ENCODE results near the gene ZMAT5. TPM values are rescaled to one million over a fixed set of nuclear protein-coding genes. Genes with fewer than 3 reads are reported as not detected.

ZMAT5 gene
- total and polyA plus RNA-seq, 2 of the 13 experiments (the other 11 are each of a cell fraction or from before 2014, with no cell fraction given), result 20.7 to 27.8 TPM

GRCh38 chr22:29757096-29757495 is 9.7 kb downstream of the ZMAT5 start:
- Histone ChIP-seq H3K4me3 (replicated peaks in 1 of 3; ENCODE audit: insufficient read depth in 1 of 3, low read depth in 2 of 3, low read length in 3 of 3) (no peak overlapping the region), H2AFZ (ENCODE audit: low read length) (no peak overlapping the region), H3K36me3 (replicated peaks in 1 of 2; ENCODE audit: control insufficient read depth in 1 of 2, insufficient read depth in 2 of 2, low read length in 2 of 2) (no peaks in the 10 kb centered on the region), H3K79me2 (ENCODE audit: insufficient read depth, low read length) (no peaks in the 10 kb centered on the region), H3K4me2 (ENCODE audit: low read depth, low read length) (no peak overlapping the region), H3K9ac (ENCODE audit: insufficient read depth, low read depth, low read length) (no peak overlapping the region), H4K20me1 (ENCODE audit: insufficient read depth, low read length) (no peaks in the 10 kb centered on the region), H3K4me1 (ENCODE audit: insufficient read depth, low read length) (no peaks in the 10 kb centered on the region), H3K9me3 (ENCODE audit: low read length) (no peaks in the 10 kb centered on the region), H3K27me3 (ENCODE audit: control insufficient read depth in 1 of 2, insufficient read depth in 2 of 2, low read length in 2 of 2) (no peaks in the 10 kb centered on the region), H3K27ac (ENCODE audit: extremely low read length, insufficient read depth, low read length) (no peak overlapping the region)
- intact Hi-C loops (cut with micrococcal nuclease; ENCODE audit: unreplicated experiment), result loop anchor here (5.0 kb wide), 1 partner anchor 250 kb away; no protein-coding TSS in a partner anchor
- WGBS (ENCODE audit: low lambda C conversion rate), result 96% methylated on average over 3 of the region's 3 CpGs
- BruUV-seq (replicated peaks), result no TSS peak
- POLR2A ChIA-PET, result interaction anchor here (1.1 kb wide), 1 partner anchor 10 kb away, joined by 3 read pairs; the partner anchor contains the start of genes UQCR10 and ZMAT5
- in situ Hi-C loops (cut with HindIII; ENCODE audit: extremely low pct_ligation_motif_present, low pct_unique_long_range_greater_than_20kb), result no loop called here
- DNase-seq (ENCODE audit: low spot score), result no peak
- no peak for TF ChIP-seq GLI4 (CRISPR knock-in tag; IDR thresholded peaks at IDR 0.05; ENCODE audit: borderline replicate concordance)
- TF ChIP-seq EHMT2 (IDR thresholded peaks at IDR 0.05; ENCODE audit: borderline replicate concordance, low read depth, low read length), result no peak
- no peak for TF ChIP-seq RBM22 (optimal IDR thresholded peaks at IDR 0.05; ENCODE audit: low read length)
- peak; percentile 73; the same call in 1 of the 2 replicates for TF ChIP-seq ZNF768 (CRISPR knock-in tag; IDR thresholded peaks at IDR 0.05)
- no peak for TF ChIP-seq ZFX (CRISPR knock-in tag; IDR thresholded peaks at IDR 0.05; ENCODE audit: low read depth)
- no peak for ATAC-seq
- no peak for FAIRE-seq
- CTCF ChIA-PET (ENCODE audit: low intra/inter-chr PET ratio, low total read pairs), result no interaction called here

DNA sequence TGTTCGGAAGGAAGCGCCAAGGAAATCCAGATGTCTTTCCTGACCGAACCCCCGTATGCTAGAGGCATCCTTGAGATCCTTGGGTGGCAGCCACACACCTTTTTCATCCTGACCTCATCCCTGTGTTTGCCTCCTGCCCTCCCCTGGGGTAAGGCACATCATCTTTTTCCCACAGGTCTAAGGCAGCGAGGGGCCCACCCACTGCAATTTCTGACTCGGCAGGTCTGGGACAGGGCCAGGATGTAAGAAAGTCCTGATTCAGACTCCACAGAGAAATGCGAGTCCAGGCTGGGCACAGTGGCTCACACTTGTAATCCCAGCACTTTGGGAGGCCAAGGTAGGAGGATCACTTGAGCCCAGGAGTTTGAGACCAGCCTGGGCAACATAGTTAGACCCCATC is 10.5 kb downstream of the ZMAT5 start:
- POLR2A ChIA-PET, result interaction anchor here (0.8 to 1.2 kb wide), 2 partner anchors 9 to 11 kb away, joined by 3 read pairs; partner anchors contain the start of genes UQCR10 and ZMAT5
- DNase-seq (ENCODE audit: low spot score) (no peak), FAIRE-seq (no peak), ATAC-seq (no peak)
- Histone ChIP-seq H3K79me2 (ENCODE audit: insufficient read depth, low read length) (no peaks in the 10 kb centered on the region), H3K4me3 (replicated peaks in 1 of 3; ENCODE audit: insufficient read depth in 1 of 3, low read depth in 2 of 3, low read length in 3 of 3) (no peak overlapping the region), H3K27ac (ENCODE audit: extremely low read length, insufficient read depth, low read length) (no peak overlapping the region), H3K4me1 (ENCODE audit: insufficient read depth, low read length) (0 out of 2 replicates have a peak, but pooled peaks cover 3% of the 10 kb centered on the region), H3K36me3 (replicated peaks in 1 of 2; ENCODE audit: control insufficient read depth in 1 of 2, insufficient read depth in 2 of 2, low read length in 2 of 2) (no peaks in the 10 kb centered on the region), H3K9ac (ENCODE audit: insufficient read depth, low read depth, low read length) (no peak overlapping the region), H3K9me3 (ENCODE audit: low read length) (no peaks in the 10 kb centered on the region), H4K20me1 (ENCODE audit: insufficient read depth, low read length) (no peaks in the 10 kb centered on the region), H2AFZ (ENCODE audit: low read length) (no peak overlapping the region), H3K4me2 (ENCODE audit: low read depth, low read length) (no peak overlapping the region), H3K27me3 (ENCODE audit: control insufficient read depth in 1 of 2, insufficient read depth in 2 of 2, low read length in 2 of 2) (no peaks in the 10 kb centered on the region)
- in situ Hi-C loops (cut with HindIII; ENCODE audit: extremely low pct_ligation_motif_present, low pct_unique_long_range_greater_than_20kb) (no loop called here), intact Hi-C loops (cut with micrococcal nuclease; ENCODE audit: unreplicated experiment) (loop anchor here (5.0 kb wide), 1 partner anchor 249 kb away; no protein-coding TSS in a partner anchor)
- CTCF ChIA-PET (ENCODE audit: low intra/inter-chr PET ratio, low total read pairs), result no interaction called here
- 100% methylated on average over 3 of the region's 7 CpGs for WGBS (ENCODE audit: low lambda C conversion rate)
- no TSS peak for BruUV-seq (replicated peaks)
- no peak for TF ChIP-seq MLX (CRISPR knock-in tag; IDR thresholded peaks at IDR 0.05)
- TF ChIP-seq STAT6 (CRISPR knock-in tag; IDR thresholded peaks at IDR 0.05; ENCODE audit: borderline replicate concordance), result no peak
- TF ChIP-seq ZNF563 (CRISPR knock-in tag; IDR thresholded peaks at IDR 0.05), result no peak
- no peak for TF ChIP-seq SMAD9 (CRISPR knock-in tag; IDR thresholded peaks at IDR 0.05)
- TF ChIP-seq, protein P1, sequence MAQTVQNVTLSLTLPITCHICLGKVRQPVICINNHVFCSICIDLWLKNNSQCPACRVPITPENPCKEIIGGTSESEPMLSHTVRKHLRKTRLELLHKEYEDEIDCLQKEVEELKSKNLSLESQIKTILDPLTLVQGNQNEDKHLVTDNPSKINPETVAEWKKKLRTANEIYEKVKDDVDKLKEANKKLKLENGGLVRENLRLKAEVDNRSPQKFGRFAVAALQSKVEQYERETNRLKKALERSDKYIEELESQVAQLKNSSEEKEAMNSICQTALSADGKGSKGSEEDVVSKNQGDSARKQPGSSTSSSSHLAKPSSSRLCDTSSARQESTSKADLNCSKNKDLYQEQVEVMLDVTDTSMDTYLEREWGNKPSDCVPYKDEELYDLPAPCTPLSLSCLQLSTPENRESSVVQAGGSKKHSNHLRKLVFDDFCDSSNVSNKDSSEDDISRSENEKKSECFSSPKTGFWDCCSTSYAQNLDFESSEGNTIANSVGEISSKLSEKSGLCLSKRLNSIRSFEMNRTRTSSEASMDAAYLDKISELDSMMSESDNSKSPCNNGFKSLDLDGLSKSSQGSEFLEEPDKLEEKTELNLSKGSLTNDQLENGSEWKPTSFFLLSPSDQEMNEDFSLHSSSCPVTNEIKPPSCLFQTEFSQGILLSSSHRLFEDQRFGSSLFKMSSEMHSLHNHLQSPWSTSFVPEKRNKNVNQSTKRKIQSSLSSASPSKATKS (CRISPR knock-in tag; IDR thresholded peaks at IDR 0.05), result no peak
- no peak for TF ChIP-seq JUNB (CRISPR knock-in tag; IDR thresholded peaks at IDR 0.05; ENCODE audit: borderline replicate concordance)
- TF ChIP-seq NAIF1 (CRISPR knock-in tag; IDR thresholded peaks at IDR 0.05; ENCODE audit: borderline replicate concordance), result no peak
- TF ChIP-seq NR2F1 (CRISPR knock-in tag; IDR thresholded peaks at IDR 0.05), result no peak
